ENCODE measurements around the gene STEAP2.

DNA sequence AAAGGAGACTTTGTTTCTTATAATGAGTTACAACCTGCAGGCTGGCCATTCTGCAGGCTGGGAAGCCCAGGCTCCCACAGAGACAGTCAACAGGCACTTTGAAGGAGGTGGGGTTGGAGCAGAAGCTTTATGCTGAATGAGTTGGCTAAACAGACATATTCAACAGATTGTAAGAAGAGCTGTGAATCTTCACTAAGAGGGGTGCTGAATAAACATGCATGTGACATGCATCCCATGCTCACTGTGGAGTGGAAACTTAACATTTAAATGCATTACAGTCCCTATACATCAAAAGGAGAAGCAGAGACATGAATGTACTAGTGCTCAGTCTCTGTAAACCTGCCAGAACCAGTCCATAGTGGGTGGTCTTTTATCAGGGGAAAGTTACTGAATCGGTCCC lies 32.0 kb downstream of the STEAP2 start:
- TF ChIP-seq, protein P1, sequence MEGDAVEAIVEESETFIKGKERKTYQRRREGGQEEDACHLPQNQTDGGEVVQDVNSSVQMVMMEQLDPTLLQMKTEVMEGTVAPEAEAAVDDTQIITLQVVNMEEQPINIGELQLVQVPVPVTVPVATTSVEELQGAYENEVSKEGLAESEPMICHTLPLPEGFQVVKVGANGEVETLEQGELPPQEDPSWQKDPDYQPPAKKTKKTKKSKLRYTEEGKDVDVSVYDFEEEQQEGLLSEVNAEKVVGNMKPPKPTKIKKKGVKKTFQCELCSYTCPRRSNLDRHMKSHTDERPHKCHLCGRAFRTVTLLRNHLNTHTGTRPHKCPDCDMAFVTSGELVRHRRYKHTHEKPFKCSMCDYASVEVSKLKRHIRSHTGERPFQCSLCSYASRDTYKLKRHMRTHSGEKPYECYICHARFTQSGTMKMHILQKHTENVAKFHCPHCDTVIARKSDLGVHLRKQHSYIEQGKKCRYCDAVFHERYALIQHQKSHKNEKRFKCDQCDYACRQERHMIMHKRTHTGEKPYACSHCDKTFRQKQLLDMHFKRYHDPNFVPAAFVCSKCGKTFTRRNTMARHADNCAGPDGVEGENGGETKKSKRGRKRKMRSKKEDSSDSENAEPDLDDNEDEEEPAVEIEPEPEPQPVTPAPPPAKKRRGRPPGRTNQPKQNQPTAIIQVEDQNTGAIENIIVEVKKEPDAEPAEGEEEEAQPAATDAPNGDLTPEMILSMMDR (IDR thresholded peaks at IDR 0.05): no peak
- TF ChIP-seq EP300 (IDR thresholded peaks at IDR 0.05): no peak

All from ovary (tissue), 3 donors.